Measurements from ENCODE around the gene SLAIN1.

Gene SLAIN1

DNA sequence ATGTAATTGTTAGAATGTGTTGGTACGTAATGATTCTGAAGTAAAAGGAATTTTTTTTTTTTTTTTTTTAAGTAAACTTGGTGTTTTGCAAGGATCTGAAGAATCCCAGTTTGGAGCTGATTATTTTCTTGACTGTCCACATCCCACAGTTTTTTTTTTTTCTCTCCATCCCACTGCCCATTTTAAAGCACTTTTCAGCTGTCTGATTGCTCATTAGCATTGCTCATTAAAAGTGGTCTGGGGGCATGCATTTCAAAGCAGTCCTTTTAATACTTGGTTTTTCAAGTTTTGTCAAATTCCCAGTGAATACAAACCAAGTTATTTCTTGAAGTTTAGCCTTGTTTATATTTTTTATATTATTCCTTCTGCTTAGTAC, 44.1 kb downstream of the SLAIN1 start:
- TF ChIP-seq SUZ12 (IDR thresholded peaks at IDR 0.05; ENCODE audit: extremely low read depth, insufficient read depth, insufficient read length) (no peak), YY1 (IDR thresholded peaks at IDR 0.05; ENCODE audit: insufficient read depth, insufficient read length) (no peak), ZNF274 (IDR thresholded peaks at IDR 0.05; ENCODE audit: low read depth, low read length) (no peak)
- Histone ChIP-seq H3K36me3 (ENCODE audit: insufficient read depth, insufficient read length, low read length) (no peaks in the 10 kb centered on the region), H3K9me3 (ENCODE audit: insufficient read depth, low read length) (no peaks in the 10 kb centered on the region), H3K4me1 (ENCODE audit: insufficient read depth, insufficient read length) (peaks cover 2% of the 10 kb centered on the region), H3K4me3 (ENCODE audit: insufficient read length, low read depth) (no peak overlapping the region), H3K9ac (ENCODE audit: insufficient read length, low read depth) (no peak overlapping the region), H3K27me3 (ENCODE audit: insufficient read depth, insufficient read length) (no peaks in the 10 kb centered on the region)
- no peak for DNase-seq (ENCODE audit: low read depth, low spot score)

- no peak for DNase-seq (ENCODE audit: low read depth, low spot score)
- Histone ChIP-seq H3K4me1 (ENCODE audit: insufficient read depth, insufficient read length) (peaks cover 2% of the 10 kb centered on the region), H3K9me3 (ENCODE audit: insufficient read depth, low read length) (no peaks in the 10 kb centered on the region), H3K9ac (ENCODE audit: insufficient read length, low read depth) (no peak overlapping the region), H3K27me3 (ENCODE audit: insufficient read depth, insufficient read length) (no peaks in the 10 kb centered on the region), H3K4me3 (ENCODE audit: insufficient read length, low read depth) (no peak overlapping the region), H3K36me3 (ENCODE audit: insufficient read depth, insufficient read length, low read length) (no peaks in the 10 kb centered on the region)
- TF ChIP-seq SUZ12 (IDR thresholded peaks at IDR 0.05; ENCODE audit: extremely low read depth, insufficient read depth, insufficient read length) (no peak), YY1 (IDR thresholded peaks at IDR 0.05; ENCODE audit: insufficient read depth, insufficient read length) (no peak), ZNF274 (IDR thresholded peaks at IDR 0.05; ENCODE audit: low read depth, low read length) (no peak)
Measured at GRCh38 chr13:77742801-77743200, 45.3 kb downstream of the SLAIN1 start.

DNA sequence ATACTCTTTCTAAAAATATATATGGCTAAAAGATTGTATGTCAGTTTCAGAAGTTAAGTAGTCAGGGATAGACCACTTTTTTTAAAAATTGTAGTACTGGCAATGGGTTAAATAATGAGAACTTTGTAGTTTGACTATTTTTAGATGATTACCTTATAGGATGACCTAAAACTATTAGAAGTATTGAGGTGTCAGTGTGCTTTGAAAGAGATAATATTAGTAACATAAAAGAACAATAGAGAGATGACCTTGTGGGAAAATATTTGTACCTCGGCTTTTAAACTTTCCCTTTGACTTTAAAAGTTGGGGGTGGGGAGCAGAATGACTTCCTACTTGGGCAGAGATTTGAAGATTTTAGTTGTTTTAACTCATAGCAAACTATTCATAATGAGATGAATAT, 48.3 kb downstream of the SLAIN1 start:
- no peaks in the 10 kb centered on the region for H3K27me3 ChIP-seq (ENCODE audit: insufficient read depth, insufficient read length)
- H3K36me3 ChIP-seq (ENCODE audit: insufficient read depth, insufficient read length, low read length): no peaks in the 10 kb centered on the region
- no peak overlapping the region for H3K4me3 ChIP-seq (ENCODE audit: insufficient read length, low read depth)
- TF ChIP-seq SUZ12 (IDR thresholded peaks at IDR 0.05; ENCODE audit: extremely low read depth, insufficient read depth, insufficient read length): no peak
- TF ChIP-seq YY1 (IDR thresholded peaks at IDR 0.05; ENCODE audit: insufficient read depth, insufficient read length): no peak
- no peak for TF ChIP-seq ZNF274 (IDR thresholded peaks at IDR 0.05; ENCODE audit: low read depth, low read length)
- no peak for DNase-seq (ENCODE audit: low read depth, low spot score)
- no peaks in the 10 kb centered on the region for H3K9me3 ChIP-seq (ENCODE audit: insufficient read depth, low read length)
- H3K9ac ChIP-seq (ENCODE audit: insufficient read length, low read depth): no peak overlapping the region
- H3K4me1 ChIP-seq (ENCODE audit: insufficient read depth, insufficient read length): no peaks in the 10 kb centered on the region

- no peak for DNase-seq (ENCODE audit: low read depth, low spot score)
- H3K4me1 ChIP-seq (ENCODE audit: insufficient read depth, insufficient read length): no peaks in the 10 kb centered on the region
- no peak for TF ChIP-seq YY1 (IDR thresholded peaks at IDR 0.05; ENCODE audit: insufficient read depth, insufficient read length)
- TF ChIP-seq ZNF274 (IDR thresholded peaks at IDR 0.05; ENCODE audit: low read depth, low read length): no peak
- no peak for TF ChIP-seq SUZ12 (IDR thresholded peaks at IDR 0.05; ENCODE audit: extremely low read depth, insufficient read depth, insufficient read length)
- H3K9ac ChIP-seq (ENCODE audit: insufficient read length, low read depth): no peak overlapping the region
- no peaks in the 10 kb centered on the region for H3K9me3 ChIP-seq (ENCODE audit: insufficient read depth, low read length)
- no peaks in the 10 kb centered on the region for H3K27me3 ChIP-seq (ENCODE audit: insufficient read depth, insufficient read length)
- no peaks in the 10 kb centered on the region for H3K36me3 ChIP-seq (ENCODE audit: insufficient read depth, insufficient read length, low read length)
- H3K4me3 ChIP-seq (ENCODE audit: insufficient read length, low read depth): no peak overlapping the region
Measured at GRCh38 chr13:77749344-77749880, 51.9 kb downstream of the SLAIN1 start.

- Histone ChIP-seq H3K9ac (ENCODE audit: insufficient read length, low read depth) (no peak overlapping the region), H3K36me3 (ENCODE audit: insufficient read depth, insufficient read length, low read length) (no peaks in the 10 kb centered on the region), H3K9me3 (ENCODE audit: insufficient read depth, low read length) (no peaks in the 10 kb centered on the region), H3K4me3 (ENCODE audit: insufficient read length, low read depth) (no peak overlapping the region), H3K27me3 (ENCODE audit: insufficient read depth, insufficient read length) (no peaks in the 10 kb centered on the region), H3K4me1 (ENCODE audit: insufficient read depth, insufficient read length) (no peaks in the 10 kb centered on the region)
- TF ChIP-seq YY1 (IDR thresholded peaks at IDR 0.05; ENCODE audit: insufficient read depth, insufficient read length) (no peak), SUZ12 (IDR thresholded peaks at IDR 0.05; ENCODE audit: extremely low read depth, insufficient read depth, insufficient read length) (no peak), ZNF274 (IDR thresholded peaks at IDR 0.05; ENCODE audit: low read depth, low read length) (no peak)
- peak; percentile 25 for DNase-seq (ENCODE audit: low read depth, low spot score)
Measured at GRCh38 chr13:77751513-77752456, 54.3 kb downstream of the SLAIN1 start.

DNA sequence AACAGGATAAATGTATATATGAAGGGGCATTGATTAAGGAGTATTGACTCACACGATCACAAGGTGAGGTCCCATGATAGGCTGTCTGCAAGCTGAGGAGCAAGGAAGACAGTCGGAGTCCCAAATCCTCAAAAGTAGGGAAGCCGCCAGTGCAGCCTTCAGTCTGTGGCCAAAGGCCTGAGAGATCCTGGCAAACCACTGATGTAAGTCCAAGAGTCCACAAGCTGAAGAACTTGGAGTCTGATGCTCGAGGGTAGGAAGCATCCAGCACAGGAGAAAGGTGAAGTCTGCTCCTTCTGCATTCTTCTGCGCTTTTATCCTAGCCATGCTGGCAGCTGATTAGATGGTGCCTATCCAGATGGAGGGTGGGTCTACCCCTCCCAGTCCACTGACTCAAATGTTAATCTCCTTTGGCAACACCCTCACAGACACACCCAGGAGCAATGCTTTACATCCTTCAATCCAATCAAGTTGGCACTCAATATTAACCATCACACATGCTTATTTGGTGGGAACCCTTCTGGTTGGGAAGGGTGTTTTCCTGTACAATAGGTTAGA, 55.1 kb downstream of the SLAIN1 start:
- Histone ChIP-seq H3K9me3 (ENCODE audit: insufficient read depth, low read length) (no peaks in the 10 kb centered on the region), H3K9ac (ENCODE audit: insufficient read length, low read depth) (no peak overlapping the region), H3K4me3 (ENCODE audit: insufficient read length, low read depth) (no peak overlapping the region), H3K27me3 (ENCODE audit: insufficient read depth, insufficient read length) (no peaks in the 10 kb centered on the region), H3K36me3 (ENCODE audit: insufficient read depth, insufficient read length, low read length) (no peaks in the 10 kb centered on the region), H3K4me1 (ENCODE audit: insufficient read depth, insufficient read length) (no peaks in the 10 kb centered on the region)
- TF ChIP-seq SUZ12 (IDR thresholded peaks at IDR 0.05; ENCODE audit: extremely low read depth, insufficient read depth, insufficient read length) (no peak), YY1 (IDR thresholded peaks at IDR 0.05; ENCODE audit: insufficient read depth, insufficient read length) (no peak), ZNF274 (IDR thresholded peaks at IDR 0.05; ENCODE audit: low read depth, low read length) (no peak)
- no peak for DNase-seq (ENCODE audit: low read depth, low spot score)

DNA sequence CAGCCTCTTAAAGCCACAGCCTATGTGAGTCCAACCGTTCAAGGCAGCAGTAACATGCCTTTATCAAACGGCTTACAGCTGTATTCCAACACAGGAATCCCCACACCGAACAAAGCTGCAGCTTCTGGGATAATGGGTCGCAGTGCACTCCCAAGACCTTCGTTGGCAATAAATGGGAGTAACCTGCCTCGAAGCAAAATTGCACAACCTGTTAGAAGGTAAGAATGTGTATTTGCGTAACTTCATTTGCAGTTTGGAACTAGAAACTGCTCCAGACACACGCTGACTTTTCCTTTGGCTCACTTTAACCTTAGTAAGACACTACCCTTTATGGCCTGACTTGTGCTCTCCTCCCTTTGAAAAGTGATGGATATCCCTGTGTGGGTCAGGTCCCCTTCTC, 63.4 kb downstream of the SLAIN1 start:
- Histone ChIP-seq H3K9me3 (ENCODE audit: insufficient read depth, low read length) (no peaks in the 10 kb centered on the region), H3K4me1 (ENCODE audit: insufficient read depth, insufficient read length) (no peaks in the 10 kb centered on the region), H3K9ac (ENCODE audit: insufficient read length, low read depth) (no peak overlapping the region), H3K27me3 (ENCODE audit: insufficient read depth, insufficient read length) (no peaks in the 10 kb centered on the region), H3K4me3 (ENCODE audit: insufficient read length, low read depth) (no peak overlapping the region), H3K36me3 (ENCODE audit: insufficient read depth, insufficient read length, low read length) (no peaks in the 10 kb centered on the region)
- no peak for TF ChIP-seq YY1 (IDR thresholded peaks at IDR 0.05; ENCODE audit: insufficient read depth, insufficient read length)
- TF ChIP-seq ZNF274 (IDR thresholded peaks at IDR 0.05; ENCODE audit: low read depth, low read length): no peak
- no peak for TF ChIP-seq SUZ12 (IDR thresholded peaks at IDR 0.05; ENCODE audit: extremely low read depth, insufficient read depth, insufficient read length)
- DNase-seq (ENCODE audit: low read depth, low spot score): no peak
